ENCODE data around the gene NBAS.
"Not testable (repeated sequence)": the region's sequence is repeated elsewhere in the genome, so short reads cannot be mapped to it uniquely, and the experiment has no call there.

GRCh38 chr2:15210542-15210941 is 350.6 kb downstream of the NBAS start:
- TF ChIP-seq NBN (IDR thresholded peaks at IDR 0.05; ENCODE audit: low read depth); TSC22D4 (tag; IDR thresholded peaks at IDR 0.05): not testable (repeated sequence)

All from K562 (cell line).